ENCODE data around the gene ULK1. TPM values are rescaled to one million over a fixed set of nuclear protein-coding genes. Genes with fewer than 3 reads are reported as not detected.

Gene ULK1
- polyA plus RNA-seq, 1 donor (not counting 4 experiments of a cell fraction or from before 2014, with no cell fraction given): 2.3 TPM

- H2AFZ ChIP-seq (ENCODE audit: control insufficient read depth, low read length): no peak overlapping the region
Measured at GRCh38 chr12:131946757-131947156, 52.3 kb downstream of the ULK1 start.

GRCh38 chr12:131947482-131948027, 53.1 kb downstream of the ULK1 start:
- Histone ChIP-seq H3K4me2 (ENCODE audit: control insufficient read depth, extremely low read depth, insufficient read depth, low read depth, low read length) (no peak overlapping the region), H4K20me1 (ENCODE audit: control insufficient read depth, extremely low read depth, insufficient read depth, low read length) (no peaks in the 10 kb centered on the region), H3K4me3 (ENCODE audit: control insufficient read depth in 2 of 3, extremely low read depth in 1 of 3, insufficient read depth in 2 of 3, low read depth in 1 of 3, low read length in 3 of 3) (no peak overlapping the region), H3K9ac (ENCODE audit: control insufficient read depth, extremely low read depth, insufficient read depth, low read length) (no peak overlapping the region), H3K27ac (ENCODE audit: control insufficient read depth, insufficient read depth, low read length) (no peak overlapping the region), H3K36me3 (ENCODE audit: control insufficient read depth in 2 of 2, extremely low read depth in 1 of 2, insufficient read depth in 2 of 2, low read length in 2 of 2) (peaks cover 10 to 13% of the 10 kb centered on the region in 2 experiments), H3K4me1 (ENCODE audit: control insufficient read depth, extremely low read depth, insufficient read depth, low read length) (peaks cover 7% of the 10 kb centered on the region), H2AFZ (ENCODE audit: control insufficient read depth, low read length) (no peak overlapping the region), H3K79me2 (ENCODE audit: control insufficient read depth, insufficient read depth, low read length) (peaks cover 24% of the 10 kb centered on the region), H3K9me3 (ENCODE audit: control insufficient read depth, low read depth, low read length) (no peaks in the 10 kb centered on the region), H3K9me1 (ENCODE audit: control insufficient read depth, extremely low read depth, insufficient read depth, low read length) (no peaks in the 10 kb centered on the region), H3K27me3 (ENCODE audit: control insufficient read depth, extremely low read depth, insufficient read depth, low read length) (no peaks in the 10 kb centered on the region)
- dilution Hi-C loops (cut with MboI; ENCODE audit: extremely low pct_ligation_motif_present, low sequenced_read_pairs): no loop called here
- TF ChIP-seq CTCF (optimal IDR thresholded peaks at IDR 0.05 in 1 of 3, IDR thresholded peaks at IDR 0.05 in 1 of 3, conservative IDR thresholded peaks at IDR 0.05 in 1 of 3; ENCODE audit: extremely low read depth in 1 of 3, insufficient read depth in 2 of 3, low read length in 3 of 3) (no peak), EZH2 (IDR thresholded peaks at IDR 0.05; ENCODE audit: low read length) (no peak)
- no peak for FAIRE-seq
- no peak for DNase-seq (ENCODE audit: low read depth, low spot score)

More at GRCh38 chr12:131946757-131947156, 52.3 kb downstream of the ULK1 start:
- no peak for FAIRE-seq
- Histone ChIP-seq H3K4me3 (ENCODE audit: control insufficient read depth in 2 of 3, extremely low read depth in 1 of 3, insufficient read depth in 2 of 3, low read depth in 1 of 3, low read length in 3 of 3) (no peak overlapping the region), H3K36me3 (ENCODE audit: control insufficient read depth in 2 of 2, extremely low read depth in 1 of 2, insufficient read depth in 2 of 2, low read length in 2 of 2) (peaks cover 12 to 18% of the 10 kb centered on the region in 2 experiments), H3K9me1 (ENCODE audit: control insufficient read depth, extremely low read depth, insufficient read depth, low read length) (no peaks in the 10 kb centered on the region), H4K20me1 (ENCODE audit: control insufficient read depth, extremely low read depth, insufficient read depth, low read length) (peaks cover 2% of the 10 kb centered on the region), H3K4me1 (ENCODE audit: control insufficient read depth, extremely low read depth, insufficient read depth, low read length) (peaks cover 3% of the 10 kb centered on the region), H3K79me2 (ENCODE audit: control insufficient read depth, insufficient read depth, low read length) (peaks cover 18% of the 10 kb centered on the region), H3K9ac (ENCODE audit: control insufficient read depth, extremely low read depth, insufficient read depth, low read length) (no peak overlapping the region), H3K9me3 (ENCODE audit: control insufficient read depth, low read depth, low read length) (no peaks in the 10 kb centered on the region), H3K27me3 (ENCODE audit: control insufficient read depth, extremely low read depth, insufficient read depth, low read length) (no peaks in the 10 kb centered on the region), H3K4me2 (ENCODE audit: control insufficient read depth, extremely low read depth, insufficient read depth, low read depth, low read length) (no peak overlapping the region), H3K27ac (ENCODE audit: control insufficient read depth, insufficient read depth, low read length) (no peak overlapping the region)
- no peak for DNase-seq (ENCODE audit: low read depth, low spot score)
- no peak for TF ChIP-seq CTCF (optimal IDR thresholded peaks at IDR 0.05 in 1 of 3, IDR thresholded peaks at IDR 0.05 in 1 of 3, conservative IDR thresholded peaks at IDR 0.05 in 1 of 3; ENCODE audit: extremely low read depth in 1 of 3, insufficient read depth in 2 of 3, low read length in 3 of 3)
- no peak for TF ChIP-seq EZH2 (IDR thresholded peaks at IDR 0.05; ENCODE audit: low read length)
- dilution Hi-C loops (cut with MboI; ENCODE audit: extremely low pct_ligation_motif_present, low sequenced_read_pairs): no loop called here
